Thoracic aorta (tissue), 2 donors: ENCODE results near the gene RGL3. TPM values are rescaled to one million over a fixed set of nuclear protein-coding genes. Genes with fewer than 3 reads are reported as not detected.

Experiments
- ATAC-seq: fragments of 150-250 bp; one replicate; pipeline ENCODE4 v1.8.0; 2017; ENCODE audit warnings: low read depth; ENCODE audit not compliant: insufficient number of reproducible peaks, low FRiP score
- DNase-seq: peaks from one replicate; pipeline ENCODE4 v3.0.0-alpha.2; 2020; ENCODE audit warnings: low spot score
- H3K27ac ChIP-seq, 2 donors: fragments of 200-600 bp; sonication (generic); 1 replicate in 1 of 2; 2 replicates in 1 of 2; pipeline ENCODE4 v1.5.1; 2016; ENCODE audit warnings: mild to moderate bottlenecking in 2 of 2, moderate library complexity in 2 of 2
- H3K27me3 ChIP-seq: fragments of 200-600 bp; sonication (generic); replicated peaks from 2 replicates; pipeline ENCODE4 v1.6.0; 2016; ENCODE audit warnings: mild to moderate bottlenecking; ENCODE audit not compliant: insufficient read depth
- H3K36me3 ChIP-seq: fragments of 200-600 bp; sonication (generic); one replicate; pipeline ENCODE4 v1.5.1; 2016
- H3K4me1 ChIP-seq, 2 donors: fragments of 200-600 bp; sonication (generic); 1 replicate in 1 of 2; 2 replicates in 1 of 2; pipeline versions ENCODE4 v1.5.1 to v1.6.0; 2016; ENCODE audit warnings: low read depth in 2 of 2, mild to moderate bottlenecking in 1 of 2; ENCODE audit not compliant: control insufficient read depth in 1 of 2
- H3K4me3 ChIP-seq: fragments of 200-600 bp; sonication (generic); 2 replicates; pipeline ENCODE4 v1.5.1; 2016; ENCODE audit warnings: mild to moderate bottlenecking
- H3K9me3 ChIP-seq: fragments of 200-600 bp; sonication (generic); 2 replicates; pipeline ENCODE4 v1.5.1; 2016
- CTCF ChIP-seq: fragments of 200-600 bp; sonication (generic); IDR thresholded peaks from one replicate; pipeline ENCODE4 v1.5.1; 2019; ENCODE audit warnings: antibody characterized with exemption
- total RNA-seq, 2 donors: library from RNA; depleted of rRNA; stranded (reverse); fragments of >200 nt; gene quantifications; one replicate each; pipeline versions ENCODE4 v1.1.0 to v1.2.3, GENCODE V29; 2016

RGL3 gene
- total RNA-seq, 2 donors from 2014 or later: 43.6 to 47.4 TPM

- H3K9me3 ChIP-seq: no peaks in the 10 kb centered on the region
- H3K27me3 ChIP-seq: no peaks in the 10 kb centered on the region
- ATAC-seq (no peak), DNase-seq (no peak)
- peak overlapping the region; percentile 83 for H3K4me3 ChIP-seq
- H3K36me3 ChIP-seq: peaks cover 6% of the 10 kb centered on the region
- no peak for TF ChIP-seq CTCF
- H3K27ac ChIP-seq: peak overlapping the region; percentile 83 to 87
- H3K4me1 ChIP-seq: peaks cover 18 to 37% of the 10 kb centered on the region in 2 donors
Measured at GRCh38 chr19:11345122-11345803, 73.9 kb downstream of the RGL3 start.

Other genes starting within 250 kb of the RGL3 start
- gene KANK2, start 221.8 kb downstream of the RGL3 start, total RNA-seq: 100 to 1,000 TPM; 647 to 689 TPM
- gene ANGPTL8, start 179.7 kb downstream of the RGL3 start, total RNA-seq: not detected
- 10 to 100 TPM; 30.5 to 49.3 TPM for gene DOCK6, start 156.8 kb downstream of the RGL3 start, total RNA-seq
- gene TSPAN16, start 123.2 kb downstream of the RGL3 start, total RNA-seq: not detected
- 10 to 100 TPM; 14.2 to 20.4 TPM for gene RAB3D, start 79.7 kb downstream of the RGL3 start, total RNA-seq
- 100 to 1,000 TPM; 103 to 144 TPM for gene TMEM205, start 73.0 kb downstream of the RGL3 start, total RNA-seq
- gene CCDC159, start 72.8 kb downstream of the RGL3 start, total RNA-seq: 10 to 100 TPM; 15.1 to 21.8 TPM
- 10 to 100 TPM; 55.7 to 69.7 TPM for gene PLPPR2, start 63.9 kb downstream of the RGL3 start, total RNA-seq
- gene SWSAP1, start 44.6 kb downstream of the RGL3 start, total RNA-seq: 1 to 10 TPM; 1.2 to 1.5 TPM
- 1 to 10 TPM; 5.6 to 7.1 TPM for gene EPOR, start 35.0 kb downstream of the RGL3 start, total RNA-seq
- 1 to 10 TPM in 1 of 2 donors, under 1 TPM in 1; 0.35 to 2.0 TPM for gene ODAD3, start 15.8 kb upstream of the RGL3 start, total RNA-seq
- 100 to 1,000 TPM; 121 to 123 TPM for gene PRKCSH, start 16.3 kb upstream of the RGL3 start, total RNA-seq
- gene ELAVL3, start 61.7 kb upstream of the RGL3 start, total RNA-seq: not detected
- gene ZNF653, start 86.5 kb upstream of the RGL3 start, total RNA-seq: 10 to 100 TPM in 1 of 2 donors, 1 to 10 TPM in 1; 5.4 to 25.0 TPM
- gene ECSIT, start 109.8 kb upstream of the RGL3 start, total RNA-seq: 10 to 100 TPM; 40.4 to 44.1 TPM
- gene CNN1, start 119.5 kb upstream of the RGL3 start, total RNA-seq: 1,000 to 10,000 TPM in 1 of 2 donors, 100 to 1,000 TPM in 1; 703 to 1,224 TPM
- 10 to 100 TPM; 24.3 to 36.6 TPM for gene ELOF1, start 139.9 kb upstream of the RGL3 start, total RNA-seq
- 10 to 100 TPM in 1 of 2 donors, 1 to 10 TPM in 1; 1.6 to 14.6 TPM for gene ACP5, start 158.3 kb upstream of the RGL3 start, total RNA-seq
- gene ZNF627, start 178.2 kb upstream of the RGL3 start, total RNA-seq: 10 to 100 TPM in 1 of 2 donors, 1 to 10 TPM in 1; 5.6 to 13.1 TPM